ENCODE results near the gene KLLN. TPM values are rescaled to one million over a fixed set of nuclear protein-coding genes. Genes with fewer than 3 reads are reported as not detected.
A peak's percentile ranks its signal among the peaks of the same experiment; 100 is the strongest.
"Not testable (repeated sequence)": the region's sequence is repeated elsewhere in the genome, so short reads cannot be mapped to it uniquely, and the experiment has no call there.

The KLLN gene
- total RNA-seq, 3 donors from 2014 or later = 0.60 to 1.1 (median 0.90) TPM

DNA sequence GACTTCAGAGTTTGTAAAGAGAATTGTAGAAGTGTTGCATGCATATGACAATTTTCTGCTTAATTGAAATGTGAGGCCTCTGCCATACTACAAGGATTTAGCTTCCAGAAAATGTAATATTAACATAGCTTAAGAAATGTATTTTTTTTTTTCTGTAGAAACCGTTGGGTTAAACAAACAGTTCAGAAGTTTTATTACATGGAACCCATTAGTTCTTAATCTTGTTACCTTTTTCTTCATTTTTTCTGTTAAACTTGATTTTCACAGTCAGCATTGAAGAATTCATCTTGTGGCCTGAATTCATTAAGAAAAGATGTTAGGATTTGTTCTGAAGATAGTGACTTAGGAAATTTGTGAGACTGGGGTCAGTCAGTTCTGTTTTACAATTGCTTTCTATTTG, 4.9 kb upstream of the KLLN start:
- Histone ChIP-seq H3K4me1 (ENCODE audit: low read depth) (peaks cover 21% of the 10 kb centered on the region), H3K9me3 (no peaks in the 10 kb centered on the region), H3K36me3 (ENCODE audit: low read depth) (no peaks in the 10 kb centered on the region), H3K4me3 (no peak overlapping the region)
- intact Hi-C loops (cut with DNase I, micrococcal nuclease) = loop anchor here in 1 of 2 donors (10.0 kb wide), 1 partner anchor 357 kb away; no protein-coding TSS in a partner anchor
- DNase-seq (no peak), ATAC-seq (no peak)
- TF ChIP-seq, protein P1, sequence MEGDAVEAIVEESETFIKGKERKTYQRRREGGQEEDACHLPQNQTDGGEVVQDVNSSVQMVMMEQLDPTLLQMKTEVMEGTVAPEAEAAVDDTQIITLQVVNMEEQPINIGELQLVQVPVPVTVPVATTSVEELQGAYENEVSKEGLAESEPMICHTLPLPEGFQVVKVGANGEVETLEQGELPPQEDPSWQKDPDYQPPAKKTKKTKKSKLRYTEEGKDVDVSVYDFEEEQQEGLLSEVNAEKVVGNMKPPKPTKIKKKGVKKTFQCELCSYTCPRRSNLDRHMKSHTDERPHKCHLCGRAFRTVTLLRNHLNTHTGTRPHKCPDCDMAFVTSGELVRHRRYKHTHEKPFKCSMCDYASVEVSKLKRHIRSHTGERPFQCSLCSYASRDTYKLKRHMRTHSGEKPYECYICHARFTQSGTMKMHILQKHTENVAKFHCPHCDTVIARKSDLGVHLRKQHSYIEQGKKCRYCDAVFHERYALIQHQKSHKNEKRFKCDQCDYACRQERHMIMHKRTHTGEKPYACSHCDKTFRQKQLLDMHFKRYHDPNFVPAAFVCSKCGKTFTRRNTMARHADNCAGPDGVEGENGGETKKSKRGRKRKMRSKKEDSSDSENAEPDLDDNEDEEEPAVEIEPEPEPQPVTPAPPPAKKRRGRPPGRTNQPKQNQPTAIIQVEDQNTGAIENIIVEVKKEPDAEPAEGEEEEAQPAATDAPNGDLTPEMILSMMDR (IDR thresholded peaks at IDR 0.05) = no peak

DNA sequence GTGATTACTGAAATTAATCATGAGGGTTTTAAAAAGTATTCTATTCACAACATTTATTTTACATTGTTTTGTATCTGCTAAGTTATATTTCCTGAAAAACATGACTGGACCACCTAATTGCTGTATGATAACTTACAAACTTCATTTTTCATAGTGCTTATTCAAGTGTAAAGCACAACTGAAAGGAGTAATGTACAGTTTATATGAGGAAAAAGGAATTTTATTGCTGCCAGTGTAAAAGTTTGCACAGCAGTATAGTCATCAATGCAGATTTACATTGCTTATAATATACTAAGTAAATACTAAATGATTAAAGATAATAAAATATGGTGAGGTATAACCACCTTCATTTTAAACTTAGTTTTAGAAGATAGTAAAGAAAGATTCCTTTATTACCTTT, 4.1 kb upstream of the KLLN start:
- TF ChIP-seq, protein P1 (IDR thresholded peaks at IDR 0.05) = no peak
- DNase-seq (no peak), ATAC-seq (no peak)
- Histone ChIP-seq H3K4me1 (ENCODE audit: low read depth) (peaks cover 21% of the 10 kb centered on the region), H3K9me3 (no peaks in the 10 kb centered on the region), H3K4me3 (peak overlapping the region; percentile 7), H3K36me3 (ENCODE audit: low read depth) (no peaks in the 10 kb centered on the region)
- intact Hi-C loops (cut with DNase I, micrococcal nuclease) = loop anchor here in 1 of 2 donors (10.0 kb wide), 1 partner anchor 357 kb away; no protein-coding TSS in a partner anchor

DNA sequence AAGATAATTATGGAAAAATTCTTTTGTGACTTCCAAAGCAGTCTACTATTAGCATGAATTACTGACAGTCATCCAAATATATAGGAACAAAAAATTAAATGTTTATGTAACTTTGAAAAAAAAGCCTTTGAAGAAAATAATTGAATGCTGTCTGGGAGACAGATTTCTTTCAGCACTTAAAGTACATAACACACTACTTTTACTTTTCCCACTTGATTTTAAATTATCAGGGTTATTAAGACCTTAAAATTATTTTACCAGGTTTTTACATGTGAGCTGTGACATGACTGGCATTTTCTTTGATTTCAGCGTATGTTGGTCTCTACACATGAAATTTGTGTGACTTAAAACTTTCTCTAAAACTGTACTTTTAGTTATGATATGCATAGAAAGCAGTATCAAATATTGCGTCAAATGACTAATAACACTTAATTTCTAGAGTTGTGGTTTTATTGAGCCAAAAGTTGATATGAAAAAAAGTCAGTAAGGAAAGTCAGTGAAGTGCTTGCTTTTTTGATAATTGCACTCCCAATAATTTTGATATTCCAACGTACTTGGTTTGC, 3.2 kb upstream of the KLLN start:
- intact Hi-C loops (cut with DNase I, micrococcal nuclease) = loop anchor here in 1 of 2 donors (10.0 kb wide), 1 partner anchor 358 kb away; no protein-coding TSS in a partner anchor
- no peaks in the 10 kb centered on the region for H3K9me3 ChIP-seq
- no peaks in the 10 kb centered on the region for H3K36me3 ChIP-seq (ENCODE audit: low read depth)
- peaks cover 21% of the 10 kb centered on the region for H3K4me1 ChIP-seq (ENCODE audit: low read depth)
- H3K4me3 ChIP-seq = peak overlapping the region; percentile 2
- no peak for ATAC-seq
- TF ChIP-seq, protein P1 (IDR thresholded peaks at IDR 0.05) = no peak
- DNase-seq = no peak

DNA sequence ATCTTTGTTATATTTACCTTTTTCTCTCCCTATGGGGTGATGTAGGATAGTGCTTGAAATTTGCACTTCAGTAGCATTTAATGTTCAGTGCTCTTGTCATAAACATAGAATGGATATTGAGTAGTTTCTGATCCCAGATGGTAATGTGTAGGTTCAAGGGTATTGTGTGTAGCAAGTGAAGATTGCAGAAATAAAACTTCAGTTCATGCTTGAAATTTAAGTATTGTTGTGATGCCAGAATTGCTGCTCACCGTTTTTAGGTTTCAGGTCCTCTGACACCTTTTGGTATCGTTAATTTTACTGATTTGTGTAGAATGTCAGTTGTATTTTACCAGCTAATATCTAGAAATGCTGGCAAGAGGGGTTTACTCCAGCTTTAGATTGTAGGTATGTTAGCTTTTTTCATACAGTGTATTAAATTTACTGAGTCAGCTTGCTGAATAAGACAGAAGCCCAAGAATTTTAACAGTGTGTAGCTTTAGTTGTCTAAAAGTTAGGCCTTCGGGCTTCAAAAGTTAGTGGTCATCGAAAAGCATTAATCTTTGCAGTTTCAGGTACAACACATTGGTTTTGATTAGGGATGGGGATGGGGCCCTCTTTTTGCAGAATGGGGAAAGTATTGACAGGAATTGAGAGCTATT, 2.0 kb upstream of the KLLN start:
- intact Hi-C loops (cut with DNase I, micrococcal nuclease) = loop anchor here in 1 of 2 donors (10.0 kb wide), 1 partner anchor 359 kb away; no protein-coding TSS in a partner anchor
- ATAC-seq (no peak), DNase-seq (no peak)
- Histone ChIP-seq H3K4me1 (ENCODE audit: low read depth) (peaks cover 14% of the 10 kb centered on the region), H3K9me3 (no peaks in the 10 kb centered on the region), H3K36me3 (ENCODE audit: low read depth) (no peaks in the 10 kb centered on the region), H3K4me3 (peak overlapping the region; percentile 84)
- TF ChIP-seq, protein P1 (IDR thresholded peaks at IDR 0.05) = no peak

DNA sequence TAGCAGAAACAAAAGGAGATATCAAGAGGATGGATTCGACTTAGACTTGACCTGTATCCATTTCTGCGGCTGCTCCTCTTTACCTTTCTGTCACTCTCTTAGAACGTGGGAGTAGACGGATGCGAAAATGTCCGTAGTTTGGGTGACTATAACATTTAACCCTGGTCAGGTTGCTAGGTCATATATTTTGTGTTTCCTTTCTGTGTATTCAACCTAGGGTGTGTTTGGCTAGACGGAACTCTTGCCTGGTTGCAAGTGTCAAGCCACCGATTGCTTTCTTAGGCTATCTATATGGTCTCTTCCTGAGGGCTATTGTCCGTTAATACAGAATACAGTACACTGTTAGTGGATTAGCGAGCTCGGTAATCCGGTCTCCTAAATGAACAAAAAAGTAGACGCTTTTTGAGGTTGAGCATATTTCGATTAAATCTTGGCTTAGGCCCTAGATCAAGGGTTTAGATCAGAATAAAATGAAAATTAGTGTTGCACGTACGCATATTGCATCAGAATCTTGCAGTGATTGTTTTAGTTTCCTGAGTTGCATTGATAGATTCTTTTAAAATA, 1.2 kb upstream of the KLLN start:
- Histone ChIP-seq H3K36me3 (ENCODE audit: low read depth) (no peaks in the 10 kb centered on the region), H3K9me3 (no peaks in the 10 kb centered on the region), H3K4me1 (ENCODE audit: low read depth) (peaks cover 6% of the 10 kb centered on the region), H3K4me3 (peak overlapping the region; percentile 84)
- TF ChIP-seq, protein P1 (IDR thresholded peaks at IDR 0.05) = no peak
- no peak for ATAC-seq
- intact Hi-C loops (cut with DNase I, micrococcal nuclease) = loop anchor here in 1 of 2 donors (5.0 to 10.0 kb wide), 2 partner anchors 360 to 523 kb away; no protein-coding TSS in a partner anchor
- peak in 1 of 3 donors; percentile 34 for DNase-seq

DNA sequence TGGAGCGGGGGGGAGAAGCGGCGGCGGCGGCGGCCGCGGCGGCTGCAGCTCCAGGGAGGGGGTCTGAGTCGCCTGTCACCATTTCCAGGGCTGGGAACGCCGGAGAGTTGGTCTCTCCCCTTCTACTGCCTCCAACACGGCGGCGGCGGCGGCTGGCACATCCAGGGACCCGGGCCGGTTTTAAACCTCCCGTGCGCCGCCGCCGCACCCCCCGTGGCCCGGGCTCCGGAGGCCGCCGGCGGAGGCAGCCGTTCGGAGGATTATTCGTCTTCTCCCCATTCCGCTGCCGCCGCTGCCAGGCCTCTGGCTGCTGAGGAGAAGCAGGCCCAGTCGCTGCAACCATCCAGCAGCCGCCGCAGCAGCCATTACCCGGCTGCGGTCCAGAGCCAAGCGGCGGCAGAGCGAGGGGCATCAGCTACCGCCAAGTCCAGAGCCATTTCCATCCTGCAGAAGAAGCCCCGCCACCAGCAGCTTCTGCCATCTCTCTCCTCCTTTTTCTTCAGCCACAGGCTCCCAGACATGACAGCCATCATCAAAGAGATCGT, 690 bp upstream of the KLLN start:
- peak; percentile 0 for ATAC-seq
- H3K4me1 ChIP-seq (ENCODE audit: low read depth); H3K36me3 ChIP-seq (ENCODE audit: low read depth); H3K9me3 ChIP-seq: not testable (repeated sequence)
- H3K4me3 ChIP-seq = peak overlapping the region; percentile 84
- peak; percentile 35 to 61 (median 60) for DNase-seq
- intact Hi-C loops (cut with DNase I, micrococcal nuclease) = loop anchor here in 1 of 2 donors (5.0 to 10.0 kb wide), 2 partner anchors 361 to 523 kb away; no protein-coding TSS in a partner anchor

Measured in mucosa of descending colon (tissue), 3 donors.